DOHH2 (cell line): ENCODE measurements around the gene FNIP2.
"Not testable (repeated sequence)": the region's sequence is repeated elsewhere in the genome, so short reads cannot be mapped to it uniquely, and the experiment has no call there.

Experiments used
- EZH2phosphoT487 ChIP-seq: fragments of 200-600 bp; sonication (generic); IDR thresholded peaks from 2 replicates; pipeline ENCODE4 v1.6.1; 2017; ENCODE audit warnings: borderline replicate concordance, mild to moderate bottlenecking, antibody characterized with exemption, low read length, moderate library complexity, mixed read lengths
- TF ChIP-seq, protein P1 (sequence below): fragments of 200-600 bp; sonication (generic); IDR thresholded peaks from one replicate; pipeline ENCODE4 v1.5.1; 2014; ENCODE audit warnings: antibody characterized with exemption, mild to moderate bottlenecking, low read depth, low read length; ENCODE audit not compliant: poor library complexity, severe bottlenecking

DNA sequence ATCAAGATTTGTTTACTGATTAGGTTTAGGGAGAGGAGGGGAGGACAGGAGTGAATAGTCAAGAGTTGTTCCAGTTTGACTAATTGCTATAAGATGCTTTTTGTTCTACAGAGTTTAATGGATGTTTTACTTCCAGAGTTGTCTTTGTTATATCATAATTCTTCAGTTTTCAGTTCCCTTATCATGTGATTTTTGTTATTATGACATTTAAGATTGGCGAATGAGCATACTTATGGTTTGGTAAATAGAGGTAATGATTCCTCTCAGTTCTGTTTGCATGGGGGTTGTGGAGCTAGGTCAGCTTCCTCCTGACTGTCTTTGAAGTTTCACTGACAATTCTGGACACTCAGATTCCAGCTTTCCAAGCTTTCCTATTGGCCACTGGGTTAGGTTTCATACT, 24.6 kb downstream of the FNIP2 start:
- TF ChIP-seq, protein P1, sequence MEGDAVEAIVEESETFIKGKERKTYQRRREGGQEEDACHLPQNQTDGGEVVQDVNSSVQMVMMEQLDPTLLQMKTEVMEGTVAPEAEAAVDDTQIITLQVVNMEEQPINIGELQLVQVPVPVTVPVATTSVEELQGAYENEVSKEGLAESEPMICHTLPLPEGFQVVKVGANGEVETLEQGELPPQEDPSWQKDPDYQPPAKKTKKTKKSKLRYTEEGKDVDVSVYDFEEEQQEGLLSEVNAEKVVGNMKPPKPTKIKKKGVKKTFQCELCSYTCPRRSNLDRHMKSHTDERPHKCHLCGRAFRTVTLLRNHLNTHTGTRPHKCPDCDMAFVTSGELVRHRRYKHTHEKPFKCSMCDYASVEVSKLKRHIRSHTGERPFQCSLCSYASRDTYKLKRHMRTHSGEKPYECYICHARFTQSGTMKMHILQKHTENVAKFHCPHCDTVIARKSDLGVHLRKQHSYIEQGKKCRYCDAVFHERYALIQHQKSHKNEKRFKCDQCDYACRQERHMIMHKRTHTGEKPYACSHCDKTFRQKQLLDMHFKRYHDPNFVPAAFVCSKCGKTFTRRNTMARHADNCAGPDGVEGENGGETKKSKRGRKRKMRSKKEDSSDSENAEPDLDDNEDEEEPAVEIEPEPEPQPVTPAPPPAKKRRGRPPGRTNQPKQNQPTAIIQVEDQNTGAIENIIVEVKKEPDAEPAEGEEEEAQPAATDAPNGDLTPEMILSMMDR, result not testable (repeated sequence)
- not testable (repeated sequence) for TF ChIP-seq EZH2phosphoT487
